Adrenal gland (tissue), 12 donors: Measurements from ENCODE around the gene ADAMTSL3. TPM values are rescaled to one million over a fixed set of nuclear protein-coding genes. Genes with fewer than 3 reads are reported as not detected.
"Not testable (repeated sequence)": the region's sequence is repeated elsewhere in the genome, so short reads cannot be mapped to it uniquely, and the experiment has no call there.

Experiments used
- DNase-seq, 7 donors: peaks; one replicate each; pipeline ENCODE4 v3.0.0-alpha.2; 2019 to 2020
- H3K27ac ChIP-seq, 5 donors: fragments of 200-600 bp; sonication (generic) in 4 of 5; 1 replicate in 3 of 5; 2 replicates in 2 of 5; pipeline versions ENCODE4 v1.5.1 to v1.8.0; 2016 to 2020; ENCODE audit warnings: mild to moderate bottlenecking in 1 of 5
- H3K27me3 ChIP-seq: fragments of 200-600 bp; 2 replicates; pipeline ENCODE4 v1.8.0; 2021
- H3K36me3 ChIP-seq, 2 donors: fragments of 200-600 bp; replicated peaks in 1 of 2; 1 replicate in 1 of 2; 2 replicates in 1 of 2; pipeline versions ENCODE4 v1.5.1 to v1.8.0; 2018 to 2022
- H3K4me1 ChIP-seq, 2 donors: fragments of 200-600 bp; replicated peaks in 1 of 2; 1 replicate in 1 of 2; 2 replicates in 1 of 2; pipeline versions ENCODE4 v1.5.1 to v1.8.0; 2018 to 2021
- H3K4me3 ChIP-seq, 4 donors: fragments of 200-600 bp; sonication (generic) in 3 of 4; one replicate each; pipeline ENCODE4 v1.5.1; 2016 to 2018
- H3K9me3 ChIP-seq, 3 donors: fragments of 200-600 bp; sonication (generic) in 1 of 3; replicated peaks in 1 of 3; 1 replicate in 2 of 3; 2 replicates in 1 of 3; pipeline versions ENCODE4 v1.5.1 to v1.8.0; 2016 to 2021
- POLR2A ChIP-seq, 2 donors: fragments of 450-650 bp; IDR thresholded peaks; one replicate each; pipeline ENCODE4 v1.6.1; 2017; ENCODE audit warnings: antibody characterized with exemption in 2 of 2, mild to moderate bottlenecking in 2 of 2, moderate library complexity in 1 of 2
- WGBS, 4 donors: extraction: QIAGEN DNeasy Blood & Tissue Kit in 2 of 4; methylation state at CpG; one replicate each; pipeline versions ENCODE4 v1.1.5 to v1.1.7; 2013 to 2017; 5-methylcytosine and 5-hydroxymethylcytosine counted together
- intact Hi-C, 2 donors: fragments of 100-400 bp; cut with DNase I; formaldehyde crosslinking; loops; one replicate each; pipeline versions ENCODE4 v1.14.1 to v1.15.0; 2022 to 2023
- polyA plus RNA-seq, 3 donors: library from polyadenylated mRNA; stranded (reverse); fragments of 200-250 nt in 2 of 3; fragments of 350-450 nt in 1 of 3; fragmentation: Illumina TruSeq in 1 of 3; extraction: RNeasy Lipid Tissue Mini Kit (QIAGEN cat#74804) in 1 of 3; gene quantifications; one replicate each; pipeline ENCODE4 v1.2.3, GENCODE V29; 2013 to 2014
- total RNA-seq, 9 donors: library from RNA; depleted of rRNA in 4 of 9; stranded (reverse); fragments of >200 nt in 4 of 9; fragments of 120-200 nt in 1 of 9; fragmentation: NEBNext Ultra II Directional in 1 of 9; extraction: Animal tissue kit (Norgen Biotek cat#: 25700) in 1 of 9; gene quantifications; one replicate each; pipeline versions ENCODE4 v1.1.0 to v1.2.4, GENCODE V29; 2013 to 2023
- TF ChIP-seq, protein P1 (sequence below), 6 experiments: fragments of 450-650 bp in 4 of 6; fragments of 200-600 bp in 2 of 6; sonication (generic) in 1 of 6; IDR thresholded peaks; 1 replicate in 5 of 6; 2 replicates in 1 of 6; pipeline versions ENCODE4 v1.5.1 to v1.8.0; 2016 to 2021; ENCODE audit warnings: antibody characterized with exemption in 6 of 6, mild to moderate bottlenecking in 2 of 6, moderate library complexity in 1 of 6
- donor health status: healthy with polysubstance abuse.
- donor health status: Bipolar disorder and iron deficiency.
- donor health status: DM: yes; HTN: yes; CAD: no.
- donor health status: DM: no; HTN: no; CAD: no.
- donor health status: DM: no; HTN: no; CAD: no.
- donor health status: DM: yes; HTN: yes; CAD: no.

Gene ADAMTSL3
- total and polyA plus RNA-seq, 12 donors = 0.98 to 19.7 (median 10.5) TPM

DNA sequence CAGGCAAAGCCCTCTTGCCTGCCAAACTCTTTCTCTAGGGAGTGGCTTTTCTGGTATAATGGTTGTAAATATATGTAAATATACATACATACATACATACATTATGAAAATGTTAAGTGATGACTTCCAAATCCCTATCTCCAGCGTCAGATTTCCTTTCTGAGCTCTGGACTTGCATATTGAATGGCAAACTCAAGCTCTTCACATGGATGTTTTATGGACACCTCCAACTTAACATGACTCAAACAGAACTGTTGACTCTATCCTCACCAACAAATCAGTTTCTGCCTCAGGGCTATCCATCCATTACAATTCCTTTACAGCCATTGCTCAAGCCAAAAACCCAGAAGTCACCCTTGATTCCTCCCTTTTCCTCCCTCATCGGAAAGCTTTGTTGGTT, 45.1 kb downstream of the ADAMTSL3 start:
- TF ChIP-seq, protein P1, sequence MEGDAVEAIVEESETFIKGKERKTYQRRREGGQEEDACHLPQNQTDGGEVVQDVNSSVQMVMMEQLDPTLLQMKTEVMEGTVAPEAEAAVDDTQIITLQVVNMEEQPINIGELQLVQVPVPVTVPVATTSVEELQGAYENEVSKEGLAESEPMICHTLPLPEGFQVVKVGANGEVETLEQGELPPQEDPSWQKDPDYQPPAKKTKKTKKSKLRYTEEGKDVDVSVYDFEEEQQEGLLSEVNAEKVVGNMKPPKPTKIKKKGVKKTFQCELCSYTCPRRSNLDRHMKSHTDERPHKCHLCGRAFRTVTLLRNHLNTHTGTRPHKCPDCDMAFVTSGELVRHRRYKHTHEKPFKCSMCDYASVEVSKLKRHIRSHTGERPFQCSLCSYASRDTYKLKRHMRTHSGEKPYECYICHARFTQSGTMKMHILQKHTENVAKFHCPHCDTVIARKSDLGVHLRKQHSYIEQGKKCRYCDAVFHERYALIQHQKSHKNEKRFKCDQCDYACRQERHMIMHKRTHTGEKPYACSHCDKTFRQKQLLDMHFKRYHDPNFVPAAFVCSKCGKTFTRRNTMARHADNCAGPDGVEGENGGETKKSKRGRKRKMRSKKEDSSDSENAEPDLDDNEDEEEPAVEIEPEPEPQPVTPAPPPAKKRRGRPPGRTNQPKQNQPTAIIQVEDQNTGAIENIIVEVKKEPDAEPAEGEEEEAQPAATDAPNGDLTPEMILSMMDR (IDR thresholded peaks at IDR 0.05) = no peak
- no peak for TF ChIP-seq POLR2A (IDR thresholded peaks at IDR 0.05)
- Histone ChIP-seq H3K4me3 (no peak overlapping the region), H3K36me3 (no peaks in the 10 kb centered on the region), H3K9me3 (no peaks in the 10 kb centered on the region), H3K27ac (no peak overlapping the region), H3K4me1 (no peaks in the 10 kb centered on the region), H3K27me3 (no peaks in the 10 kb centered on the region)
- intact Hi-C loops = no loop called here
- 41 to 85% (median 62%) methylated on average over 2 of the region's 2 CpGs for WGBS, 4 donors
- DNase-seq = no peak

DNA sequence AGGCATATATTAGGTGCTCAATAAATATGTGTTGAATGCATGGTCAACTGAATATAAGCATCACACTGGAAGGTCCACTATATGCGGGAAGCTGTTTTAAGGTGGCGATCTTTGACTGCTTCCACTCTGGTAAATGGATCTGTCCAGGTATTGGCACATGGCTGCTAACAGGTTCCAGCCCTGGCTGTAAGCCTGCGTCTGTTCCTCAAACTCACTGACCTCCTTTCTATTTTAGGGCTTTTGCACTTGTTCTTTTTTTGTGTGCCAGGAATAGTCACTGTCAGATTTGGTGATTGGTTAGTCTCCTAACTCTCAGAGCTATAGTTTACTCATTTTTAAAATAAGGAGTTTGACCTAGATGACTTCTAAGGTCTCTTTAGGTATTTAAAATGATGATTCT, 46.2 kb downstream of the ADAMTSL3 start:
- intact Hi-C loops = no loop called here
- Histone ChIP-seq H3K4me1 (no peaks in the 10 kb centered on the region), H3K4me3 (no peak overlapping the region), H3K36me3 (no peaks in the 10 kb centered on the region), H3K9me3 (no peaks in the 10 kb centered on the region), H3K27ac (no peak overlapping the region), H3K27me3 (no peaks in the 10 kb centered on the region)
- 77 to 88% (median 85%) methylated on average over 3 of the region's 3 CpGs for WGBS, 4 donors
- no peak for DNase-seq
- TF ChIP-seq, protein P1 (IDR thresholded peaks at IDR 0.05) = no peak
- no peak for TF ChIP-seq POLR2A (IDR thresholded peaks at IDR 0.05)

DNA sequence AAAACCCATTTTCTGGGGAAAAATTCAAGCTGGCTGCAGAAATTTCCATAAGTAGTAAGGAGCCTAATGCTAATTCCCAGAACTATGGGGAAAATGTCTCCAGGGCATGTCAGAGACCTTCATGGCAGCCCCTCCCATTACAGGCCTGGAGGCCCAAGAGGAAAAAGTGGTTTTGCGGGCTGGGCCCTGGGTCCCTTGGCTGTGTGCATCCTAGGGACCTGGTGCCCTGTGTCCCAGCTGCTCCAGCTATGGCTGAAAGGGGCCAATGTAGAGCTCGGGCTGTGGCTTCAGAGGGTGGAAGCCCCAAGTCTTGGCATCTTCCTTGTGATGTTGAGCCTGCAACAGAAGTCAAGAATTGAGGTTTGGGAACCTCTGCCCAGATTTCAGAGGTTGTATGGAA, 48.4 kb downstream of the ADAMTSL3 start:
- WGBS, 4 donors = 77 to 96% (median 86%) methylated on average over 1 to 2 of the region's 2 CpGs
- H3K4me3 ChIP-seq, H3K27me3 ChIP-seq, intact Hi-C loops, DNase-seq, H3K4me1 ChIP-seq, H3K36me3 ChIP-seq, H3K9me3 ChIP-seq, H3K27ac ChIP-seq: not testable (repeated sequence)

DNA sequence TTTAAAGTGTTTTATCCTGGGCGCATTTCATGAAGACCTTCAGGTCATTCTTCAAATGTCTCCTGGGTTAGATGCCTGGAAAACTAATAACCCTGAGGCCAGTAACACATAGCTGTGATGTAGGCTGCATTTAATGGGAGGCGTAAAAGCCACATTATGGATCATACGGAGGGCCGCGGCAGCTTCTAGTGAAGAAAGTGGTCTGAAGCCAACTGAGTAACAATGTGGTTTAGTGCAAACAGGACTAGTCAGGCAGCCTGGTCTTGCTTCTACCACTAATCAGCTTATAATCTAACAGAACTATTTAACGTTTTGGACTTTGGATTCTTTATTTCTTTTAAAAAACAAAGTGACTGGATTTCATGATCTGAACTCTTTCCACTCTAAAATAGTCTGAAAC, 54.4 kb downstream of the ADAMTSL3 start:
- no peaks in the 10 kb centered on the region for H3K27me3 ChIP-seq
- H3K36me3 ChIP-seq = no peaks in the 10 kb centered on the region
- H3K9me3 ChIP-seq = no peaks in the 10 kb centered on the region
- H3K4me3 ChIP-seq = no peak overlapping the region
- H3K4me1 ChIP-seq = no peaks in the 10 kb centered on the region
- WGBS, 4 donors = 78 to 84% (median 81%) methylated on average over 6 of the region's 6 CpGs
- TF ChIP-seq, protein P1 (IDR thresholded peaks at IDR 0.05) = no peak
- TF ChIP-seq POLR2A (IDR thresholded peaks at IDR 0.05) = no peak
- DNase-seq = no peak
- intact Hi-C loops = no loop called here
- H3K27ac ChIP-seq = no peak overlapping the region

DNA sequence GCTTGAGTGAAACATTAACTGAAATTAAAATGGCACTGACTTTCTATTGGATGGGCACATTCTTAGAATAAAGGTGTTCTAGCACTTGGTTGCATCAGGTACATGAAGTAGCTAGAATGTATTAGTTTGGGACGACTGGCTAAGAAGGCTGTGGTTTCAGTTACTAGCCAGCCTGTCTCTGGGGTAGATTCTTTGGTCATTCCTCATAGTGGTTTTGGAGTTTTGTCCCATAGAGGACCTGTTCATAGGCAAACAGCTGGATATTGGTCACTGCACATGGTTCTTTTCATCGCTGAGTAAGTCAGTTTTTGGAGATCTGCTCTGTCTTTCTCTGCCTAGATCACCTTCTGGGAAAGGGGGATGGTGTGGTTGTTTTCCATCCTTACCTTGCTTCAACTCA, 55.3 kb downstream of the ADAMTSL3 start:
- Histone ChIP-seq H3K27ac (no peak overlapping the region), H3K27me3 (no peaks in the 10 kb centered on the region), H3K4me1 (no peaks in the 10 kb centered on the region), H3K4me3 (no peak overlapping the region), H3K36me3 (no peaks in the 10 kb centered on the region), H3K9me3 (no peaks in the 10 kb centered on the region)
- DNase-seq = no peak
- TF ChIP-seq POLR2A (IDR thresholded peaks at IDR 0.05) = no peak
- TF ChIP-seq, protein P1 (IDR thresholded peaks at IDR 0.05) = no peak
- 67 to 81% (median 72%) methylated on average over 2 of the region's 2 CpGs for WGBS, 4 donors
- intact Hi-C loops = no loop called here
